ENCODE data around the gene SLC6A6. TPM values are rescaled to one million over a fixed set of nuclear protein-coding genes. Genes with fewer than 3 reads are reported as not detected.

SLC6A6 gene
- total and polyA plus RNA-seq, 7 donors, result 10.3 to 104 (median 36.2) TPM

DNA sequence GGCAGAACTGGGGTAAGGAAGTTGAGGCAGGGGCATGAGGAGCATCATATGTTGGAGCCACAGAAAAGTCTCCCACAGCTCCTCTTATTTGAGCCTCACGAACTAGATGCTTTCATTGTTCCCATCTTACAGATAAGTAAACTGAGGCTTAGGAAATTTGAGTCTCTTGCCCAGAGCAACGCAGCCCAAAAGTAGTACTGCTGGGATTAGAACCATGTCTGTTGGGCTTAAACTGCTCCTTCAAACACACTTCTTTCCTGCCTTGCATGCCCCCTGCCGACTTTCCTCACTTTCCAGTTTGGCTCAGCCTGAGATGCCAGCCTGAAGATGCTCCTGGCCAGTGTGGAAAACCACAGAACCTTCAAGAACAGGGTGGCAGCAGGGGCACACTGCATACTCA, 43.1 kb upstream of the SLC6A6 start:
- TF ChIP-seq, protein P1, sequence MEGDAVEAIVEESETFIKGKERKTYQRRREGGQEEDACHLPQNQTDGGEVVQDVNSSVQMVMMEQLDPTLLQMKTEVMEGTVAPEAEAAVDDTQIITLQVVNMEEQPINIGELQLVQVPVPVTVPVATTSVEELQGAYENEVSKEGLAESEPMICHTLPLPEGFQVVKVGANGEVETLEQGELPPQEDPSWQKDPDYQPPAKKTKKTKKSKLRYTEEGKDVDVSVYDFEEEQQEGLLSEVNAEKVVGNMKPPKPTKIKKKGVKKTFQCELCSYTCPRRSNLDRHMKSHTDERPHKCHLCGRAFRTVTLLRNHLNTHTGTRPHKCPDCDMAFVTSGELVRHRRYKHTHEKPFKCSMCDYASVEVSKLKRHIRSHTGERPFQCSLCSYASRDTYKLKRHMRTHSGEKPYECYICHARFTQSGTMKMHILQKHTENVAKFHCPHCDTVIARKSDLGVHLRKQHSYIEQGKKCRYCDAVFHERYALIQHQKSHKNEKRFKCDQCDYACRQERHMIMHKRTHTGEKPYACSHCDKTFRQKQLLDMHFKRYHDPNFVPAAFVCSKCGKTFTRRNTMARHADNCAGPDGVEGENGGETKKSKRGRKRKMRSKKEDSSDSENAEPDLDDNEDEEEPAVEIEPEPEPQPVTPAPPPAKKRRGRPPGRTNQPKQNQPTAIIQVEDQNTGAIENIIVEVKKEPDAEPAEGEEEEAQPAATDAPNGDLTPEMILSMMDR (IDR thresholded peaks at IDR 0.05), result no peak
- H3K36me3 ChIP-seq (ENCODE audit: insufficient read depth in 1 of 2, low read depth in 1 of 2), result no peaks in the 10 kb centered on the region
- DNase-seq (no peak), ATAC-seq (no peak)
- intact Hi-C loops (cut with DNase I), result no loop called here
- H3K4me1 ChIP-seq, result no peaks in the 10 kb centered on the region
- H3K27ac ChIP-seq, result no peak overlapping the region
- H3K27me3 ChIP-seq (ENCODE audit: insufficient read depth in 3 of 3, low read length in 2 of 3), result no peaks in the 10 kb centered on the region
- H3K4me3 ChIP-seq, result no peak overlapping the region
- no peaks in the 10 kb centered on the region for H3K9me3 ChIP-seq
- WGBS, 3 donors, result 93 to 94% (median 93%) methylated on average over 3 of the region's 3 CpGs

DNA sequence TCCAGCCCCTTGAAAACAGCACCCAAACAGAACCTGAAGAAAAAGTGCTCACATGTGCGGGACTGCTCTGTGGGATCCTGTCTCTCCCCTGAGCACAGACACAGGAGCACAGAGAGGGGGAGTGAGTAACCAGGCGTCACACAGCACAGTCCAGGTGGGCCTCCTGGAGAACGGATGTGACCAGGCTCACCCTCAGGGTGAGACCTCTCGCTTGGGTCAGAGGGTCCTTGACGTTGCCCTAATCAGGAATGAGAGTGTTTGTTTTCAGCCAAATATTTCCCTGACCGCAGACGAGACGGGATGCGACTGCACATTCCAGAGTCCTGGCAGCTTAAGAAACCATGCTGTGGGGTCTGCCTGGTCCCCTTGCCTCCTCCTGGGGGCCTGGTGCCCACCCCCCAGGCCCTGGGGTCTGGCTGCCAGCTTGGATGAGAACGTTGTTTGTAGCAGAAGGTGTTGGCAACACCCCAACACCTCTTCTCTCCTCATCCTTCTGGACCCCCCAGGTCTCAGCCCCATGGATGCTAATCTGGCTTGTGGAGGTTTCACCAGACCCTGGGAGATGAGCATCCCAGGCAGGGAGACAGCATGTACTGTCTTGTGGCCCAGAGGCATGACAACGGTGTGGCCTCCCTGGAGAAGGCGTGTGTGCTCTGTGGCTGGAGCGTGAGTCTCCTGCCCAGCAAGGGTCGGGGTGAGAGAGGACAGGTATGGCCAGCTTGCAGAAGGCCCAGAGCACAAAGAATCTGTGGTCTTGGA, 42.1 kb upstream of the SLC6A6 start:
- no peaks in the 10 kb centered on the region for H3K27me3 ChIP-seq (ENCODE audit: insufficient read depth in 3 of 3, low read length in 2 of 3)
- no peak for ATAC-seq
- no peaks in the 10 kb centered on the region for H3K9me3 ChIP-seq
- TF ChIP-seq, protein P1 (IDR thresholded peaks at IDR 0.05), result no peak
- 68 to 77% (median 76%) methylated on average over 14 of the region's 14 CpGs for WGBS, 3 donors
- DNase-seq, result no peak
- intact Hi-C loops (cut with DNase I), result no loop called here
- no peaks in the 10 kb centered on the region for H3K4me1 ChIP-seq
- no peaks in the 10 kb centered on the region for H3K36me3 ChIP-seq (ENCODE audit: insufficient read depth in 1 of 2, low read depth in 1 of 2)
- no peak overlapping the region for H3K4me3 ChIP-seq
- H3K27ac ChIP-seq, result no peak overlapping the region

DNA sequence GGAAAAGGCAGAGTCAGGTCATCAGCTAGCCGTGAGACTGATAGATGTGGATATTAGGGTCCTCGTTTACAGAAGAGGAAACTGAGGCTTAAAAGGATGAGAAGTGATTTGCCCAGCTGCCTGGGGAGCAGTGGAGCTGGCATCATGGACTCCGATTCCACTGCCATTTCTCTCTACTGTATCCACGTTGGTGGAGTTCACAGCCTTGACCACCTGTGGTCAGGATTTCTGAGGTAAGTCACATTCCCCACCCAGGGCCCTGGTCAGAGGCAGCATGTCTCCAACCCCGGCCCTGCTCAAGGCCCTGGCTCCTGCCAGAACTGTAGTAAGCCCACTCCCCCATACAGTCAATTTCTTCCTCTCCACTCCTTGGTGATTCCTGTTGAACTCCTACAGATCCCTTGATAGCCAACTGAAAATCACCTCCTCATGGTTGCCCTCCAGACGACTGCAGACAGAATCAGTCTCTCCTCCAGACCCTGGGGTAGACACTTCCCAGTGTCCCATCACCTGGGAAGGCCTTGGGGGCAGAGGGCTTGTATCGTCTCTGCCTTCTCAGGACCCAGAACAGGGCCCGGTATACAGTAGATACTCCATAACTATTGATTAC, 41.2 kb upstream of the SLC6A6 start:
- Histone ChIP-seq H3K4me1 (no peaks in the 10 kb centered on the region), H3K27ac (no peak overlapping the region), H3K36me3 (ENCODE audit: insufficient read depth in 1 of 2, low read depth in 1 of 2) (no peaks in the 10 kb centered on the region), H3K27me3 (ENCODE audit: insufficient read depth in 3 of 3, low read length in 2 of 3) (no peaks in the 10 kb centered on the region), H3K4me3 (no peak overlapping the region), H3K9me3 (no peaks in the 10 kb centered on the region)
- TF ChIP-seq, protein P1 (IDR thresholded peaks at IDR 0.05), result no peak
- intact Hi-C loops (cut with DNase I), result no loop called here
- no peak for ATAC-seq
- WGBS, 3 donors, result 85 to 92% (median 89%) methylated on average over 8 of the region's 8 CpGs
- DNase-seq, result no peak

DNA sequence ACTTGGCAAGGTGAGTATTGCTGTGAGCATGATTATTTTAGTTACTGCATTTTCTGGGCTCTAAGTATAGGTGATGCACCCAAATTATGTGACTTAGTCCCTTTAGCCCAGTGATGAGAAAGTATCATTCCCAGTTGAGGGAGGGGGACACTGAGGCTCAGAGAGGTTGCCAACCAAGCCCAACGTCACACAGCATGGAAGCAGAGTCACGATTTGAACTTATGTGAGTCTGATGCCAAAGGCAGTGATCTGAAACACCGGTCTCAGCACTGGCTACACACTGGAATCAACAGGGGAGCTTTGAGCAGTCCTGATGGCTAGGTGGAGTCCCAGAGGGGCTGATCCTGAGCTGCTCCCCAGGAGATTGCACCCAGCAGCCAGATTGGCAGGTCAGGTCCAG, 39.5 kb upstream of the SLC6A6 start:
- H3K4me3 ChIP-seq, result no peak overlapping the region
- H3K27ac ChIP-seq, result no peak overlapping the region
- ATAC-seq (no peak), DNase-seq (no peak)
- WGBS, 3 donors, result 82 to 84% (median 84%) methylated on average over 3 of the region's 3 CpGs
- no peaks in the 10 kb centered on the region for H3K36me3 ChIP-seq (ENCODE audit: insufficient read depth in 1 of 2, low read depth in 1 of 2)
- no peaks in the 10 kb centered on the region for H3K9me3 ChIP-seq
- H3K27me3 ChIP-seq (ENCODE audit: insufficient read depth in 3 of 3, low read length in 2 of 3), result no peaks in the 10 kb centered on the region
- TF ChIP-seq, protein P1 (IDR thresholded peaks at IDR 0.05), result no peak
- H3K4me1 ChIP-seq, result no peaks in the 10 kb centered on the region
- intact Hi-C loops (cut with DNase I), result no loop called here
